ENCODE data around the gene SH3BP5L. TPM values are rescaled to one million over a fixed set of nuclear protein-coding genes. Genes with fewer than 3 reads are reported as not detected.
"Not testable (repeated sequence)": the region's sequence is repeated elsewhere in the genome, so short reads cannot be mapped to it uniquely, and the experiment has no call there.

Gene SH3BP5L
- total RNA-seq, 1 donor from 2014 or later, result 19.8 TPM

DNA sequence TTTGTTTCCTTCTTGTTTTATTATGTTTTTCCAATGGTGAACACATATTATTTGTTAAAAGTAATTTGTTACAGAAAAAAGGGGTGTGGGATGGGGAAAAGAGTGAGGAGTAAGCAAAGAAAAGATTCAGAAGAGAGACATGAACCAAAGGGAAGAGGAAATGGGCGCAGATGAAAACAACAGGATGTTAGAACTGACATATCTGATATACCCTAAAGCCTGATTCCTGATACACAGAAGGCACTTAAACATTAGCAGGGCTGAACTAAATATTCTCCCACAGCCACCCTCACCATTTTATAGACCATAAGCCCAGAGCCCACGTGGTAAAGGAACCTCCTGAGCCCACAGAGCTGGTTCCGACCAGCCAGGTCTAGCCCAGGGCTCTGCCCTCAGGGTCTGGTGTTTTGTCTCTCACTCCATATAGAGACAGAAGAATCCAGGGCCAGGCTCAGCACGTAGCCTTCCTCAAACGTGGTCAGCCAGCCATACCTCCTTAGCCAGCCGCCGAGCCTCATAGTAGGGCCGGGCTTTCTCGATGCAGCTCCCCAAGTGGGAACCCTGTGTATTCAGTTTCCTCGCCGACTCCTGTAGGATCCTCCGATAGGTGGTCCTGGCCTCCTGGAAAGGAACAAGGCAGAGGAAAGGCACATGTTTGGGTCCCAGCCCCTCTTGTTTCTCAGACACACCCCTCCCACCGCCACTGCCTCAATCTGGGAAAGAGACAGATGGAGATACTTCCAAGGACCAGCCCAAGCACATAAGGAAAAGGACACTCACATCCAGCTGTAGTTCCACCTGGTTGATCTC, 9.5 kb downstream of the SH3BP5L start:
- ATAC-seq (ENCODE audit: poor library complexity) (no peak), DNase-seq (no peak)
- intact Hi-C loops (cut with DNase I), result no loop called here

DNA sequence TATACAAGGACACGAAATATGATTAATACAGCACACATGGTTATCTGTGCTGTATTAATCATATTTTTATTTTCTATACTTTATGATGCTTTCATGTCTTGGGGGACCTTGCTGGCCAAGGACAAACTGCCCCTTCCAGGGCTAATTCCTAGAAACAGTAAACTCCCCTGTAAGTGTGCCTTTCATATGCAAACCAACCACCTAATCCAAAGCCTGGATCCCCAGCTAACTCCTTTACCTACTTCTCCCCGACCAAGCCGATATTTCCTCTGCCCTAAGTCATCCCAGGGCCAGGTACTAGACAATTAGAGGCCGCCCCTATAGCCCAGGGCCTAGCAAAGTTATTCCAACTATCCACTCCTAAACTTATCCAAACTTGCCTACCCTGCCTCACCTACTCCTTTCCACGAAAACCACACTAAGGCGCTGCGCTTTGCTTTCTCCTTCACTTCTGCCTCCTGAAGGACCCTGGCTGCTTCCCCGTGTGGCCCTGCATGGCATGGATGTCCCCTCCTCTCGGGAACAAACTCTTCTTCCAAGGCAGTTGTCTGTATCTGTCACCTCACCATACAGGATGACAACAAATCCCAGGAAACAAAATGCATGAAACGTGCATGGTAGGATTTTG, 10.2 kb downstream of the SH3BP5L start:
- no peak for ATAC-seq (ENCODE audit: poor library complexity)
- no peak for DNase-seq
- intact Hi-C loops (cut with DNase I), result no loop called here

DNA sequence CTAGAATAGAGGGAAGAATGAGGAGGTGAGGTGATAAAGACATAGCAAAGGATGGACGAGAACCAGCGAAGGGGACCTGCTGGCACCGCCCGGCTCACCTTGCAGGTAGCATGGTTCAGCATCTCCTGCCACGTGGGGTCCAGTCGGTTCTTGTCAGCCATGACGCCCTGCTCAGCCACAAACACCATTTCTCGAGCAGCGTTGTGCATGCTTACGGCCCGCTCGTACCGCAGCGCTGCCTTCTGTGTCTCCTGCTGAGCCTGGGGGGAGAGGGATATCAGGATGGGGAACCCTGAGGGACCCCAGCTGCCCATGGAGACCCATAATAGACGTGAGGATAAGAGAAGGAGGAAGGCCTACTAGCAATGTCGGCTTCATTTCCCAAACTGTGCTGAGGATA, 11.4 kb downstream of the SH3BP5L start:
- ATAC-seq (ENCODE audit: poor library complexity) (no peak), DNase-seq (no peak)
- intact Hi-C loops (cut with DNase I), result no loop called here

DNA sequence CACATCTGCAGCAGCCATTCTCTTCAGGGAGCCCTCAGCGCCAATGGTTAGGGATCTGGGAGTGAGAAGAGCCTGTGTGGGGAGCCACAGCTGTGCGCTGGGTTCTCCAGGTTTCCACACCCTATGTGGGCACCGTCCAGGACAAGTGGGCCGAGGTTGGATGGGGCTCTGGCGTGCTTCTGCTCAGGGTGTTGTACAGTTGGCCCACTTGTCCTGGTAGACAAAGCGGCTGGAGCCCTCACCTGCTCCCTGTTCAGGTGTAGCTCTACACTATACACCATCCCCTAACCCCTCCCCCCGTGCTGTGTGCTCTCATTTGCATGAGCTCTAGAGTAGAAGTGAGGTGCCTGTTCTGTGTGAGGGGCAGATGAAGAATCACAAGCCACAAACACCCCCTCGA, 12.2 kb downstream of the SH3BP5L start:
- no peak for DNase-seq
- no peak for ATAC-seq (ENCODE audit: poor library complexity)
- intact Hi-C loops (cut with DNase I), result no loop called here

- ATAC-seq (ENCODE audit: poor library complexity) (no peak), DNase-seq (no peak)
- intact Hi-C loops (cut with DNase I), result no loop called here
These were observed 12.8 kb downstream of the SH3BP5L start for GRCh38 chr1:248812736-248813425.

- ATAC-seq (ENCODE audit: poor library complexity) (no peak), DNase-seq (no peak)
- intact Hi-C loops (cut with DNase I), result no loop called here
These were observed 13.9 kb downstream of the SH3BP5L start for GRCh38 chr1:248811514-248812490.

- intact Hi-C loops (cut with DNase I), result no loop called here
- DNase-seq, result peak; percentile 74
- ATAC-seq (ENCODE audit: poor library complexity), result peak; percentile 62
These were observed 14.8 kb downstream of the SH3BP5L start for GRCh38 chr1:248810727-248811513.

GRCh38 chr1:248810000-248810726, 15.6 kb downstream of the SH3BP5L start:
- intact Hi-C loops (cut with DNase I), result no loop called here
- no peak for ATAC-seq (ENCODE audit: poor library complexity)

GRCh38 chr1:248808876-248809275, 16.8 kb downstream of the SH3BP5L start:
- no peak for DNase-seq
- no peak for ATAC-seq (ENCODE audit: poor library complexity)
- intact Hi-C loops (cut with DNase I), result no loop called here

More at GRCh38 chr1:248810000-248810726, 15.6 kb downstream of the SH3BP5L start:
- DNase-seq, result no peak

DNA sequence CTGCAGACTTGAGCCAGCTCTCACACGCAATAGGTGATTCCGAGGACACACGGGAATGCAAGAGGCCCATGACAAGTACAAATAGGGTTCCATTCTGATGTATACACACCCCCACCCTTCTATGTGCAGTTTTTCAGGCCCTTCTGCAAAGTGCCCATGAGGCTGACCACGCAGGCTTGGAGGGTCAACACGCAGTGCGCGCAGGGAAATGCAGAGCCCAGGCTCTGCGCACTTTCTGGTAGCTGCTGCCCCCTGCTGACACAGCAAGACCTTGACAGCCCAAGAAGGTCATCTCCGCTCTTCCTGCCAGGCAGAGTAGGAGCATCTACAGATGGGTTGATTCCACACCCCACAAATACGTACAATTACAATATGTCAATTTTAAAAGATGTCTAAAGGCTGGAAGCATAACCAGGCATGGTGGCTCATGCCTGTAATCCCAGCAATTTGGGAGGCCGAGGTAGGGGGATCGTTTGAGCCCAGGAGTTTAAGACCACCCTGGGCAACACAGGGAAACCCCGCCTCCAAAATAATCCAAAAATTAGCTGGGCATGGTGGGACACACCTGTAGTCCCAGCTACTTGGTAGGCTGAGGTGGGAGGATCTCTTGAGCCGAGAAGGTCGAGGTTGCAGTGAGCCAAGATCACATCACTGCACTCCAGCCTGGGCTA, 18.5 kb downstream of the SH3BP5L start:
- intact Hi-C loops (cut with DNase I), result loop anchor here (2.0 kb wide), 1 partner anchor 184 kb away; no protein-coding TSS in a partner anchor
- DNase-seq (peak; percentile 71), ATAC-seq (ENCODE audit: poor library complexity) (peak; percentile 80)

DNA sequence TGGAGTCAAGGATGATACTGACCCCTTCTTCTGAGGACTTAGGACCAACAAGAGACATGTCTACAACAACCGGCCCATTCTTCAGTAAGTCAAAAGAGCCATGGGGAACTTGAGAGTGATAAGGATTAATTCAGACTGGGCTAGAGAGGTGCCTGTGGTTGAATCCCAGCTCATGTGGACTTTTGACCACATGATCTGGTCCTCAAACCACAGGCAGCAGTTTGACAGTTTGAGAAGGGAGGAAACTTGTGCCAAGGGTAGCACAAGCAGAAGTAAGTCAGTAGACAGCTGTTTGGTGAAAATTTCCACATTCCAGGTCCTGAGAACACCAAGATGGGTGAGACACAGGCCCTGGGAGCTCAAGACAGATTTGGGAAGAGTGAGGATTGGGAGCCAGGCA, 19.8 kb downstream of the SH3BP5L start:
- no peak for DNase-seq
- intact Hi-C loops (cut with DNase I), result loop anchor here (2.0 kb wide), 1 partner anchor 183 kb away; no protein-coding TSS in a partner anchor
- ATAC-seq (ENCODE audit: poor library complexity), result peak; percentile 26

DNA sequence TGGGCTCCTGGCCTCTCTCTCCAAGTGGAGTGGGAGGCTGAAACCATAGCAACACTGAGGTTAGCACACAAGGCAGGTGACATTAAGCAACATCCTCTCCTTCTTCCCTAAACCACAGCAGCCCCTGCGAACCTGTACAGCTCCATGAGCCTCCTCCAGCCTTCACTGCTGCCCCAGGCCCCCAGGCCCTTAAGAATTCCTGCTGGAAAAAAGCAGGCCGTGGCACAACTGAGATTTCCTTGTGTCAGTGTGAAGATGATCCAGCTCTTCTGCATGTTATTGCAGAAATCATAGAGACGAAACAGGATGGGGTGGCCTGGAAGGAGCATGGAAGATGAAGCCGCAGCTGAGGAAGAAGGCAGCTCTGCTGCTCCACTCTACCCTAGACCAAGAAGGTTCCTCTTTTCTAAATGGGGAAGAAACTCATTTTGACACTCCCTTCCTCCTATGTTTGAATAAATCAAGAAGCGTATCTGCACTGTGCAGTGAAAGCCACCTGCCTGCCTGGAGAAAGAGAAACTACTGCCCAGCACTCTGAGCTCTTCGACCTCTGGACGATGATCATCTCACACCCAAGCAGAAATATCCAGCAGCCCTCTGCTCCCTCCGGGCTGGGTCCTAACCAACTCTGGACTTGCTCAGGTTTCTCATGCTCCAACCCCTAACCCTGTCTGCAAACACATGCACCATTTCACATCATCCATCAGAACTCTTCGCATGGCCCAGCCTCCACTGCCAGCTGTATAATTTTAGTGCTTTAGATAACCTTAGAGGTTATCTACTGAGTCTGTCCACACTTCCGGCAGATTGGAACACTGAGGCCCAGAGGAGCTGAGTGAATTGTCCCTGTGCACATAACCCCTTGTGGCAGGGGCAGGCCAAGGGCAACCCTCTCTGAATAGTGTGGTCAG, 20.7 kb downstream of the SH3BP5L start:
- no peak for DNase-seq
- intact Hi-C loops (cut with DNase I), result no loop called here
- peak; percentile 62 for ATAC-seq (ENCODE audit: poor library complexity)

DNA sequence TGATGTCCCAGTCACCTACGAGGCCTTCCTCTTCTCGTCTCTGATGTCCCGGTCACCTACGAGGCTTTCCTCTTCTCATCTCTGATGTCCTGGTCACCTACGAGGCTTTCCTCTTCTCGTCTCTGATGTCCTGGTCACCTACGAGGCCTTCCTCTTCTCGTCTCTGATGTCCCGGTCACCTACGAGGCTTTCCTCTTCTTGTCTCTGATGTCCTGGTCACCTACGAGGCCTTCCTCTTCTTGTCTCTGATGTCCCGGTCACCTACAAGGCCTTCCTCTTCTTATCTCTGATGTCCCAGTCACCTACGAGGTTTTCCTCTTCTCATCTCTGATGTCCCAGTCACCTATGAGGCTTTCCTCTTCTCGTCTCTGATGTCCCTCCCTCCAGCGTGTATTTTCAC, 22.2 kb downstream of the SH3BP5L start:
- ATAC-seq (ENCODE audit: poor library complexity); intact Hi-C loops (cut with DNase I); DNase-seq: not testable (repeated sequence)

DNA sequence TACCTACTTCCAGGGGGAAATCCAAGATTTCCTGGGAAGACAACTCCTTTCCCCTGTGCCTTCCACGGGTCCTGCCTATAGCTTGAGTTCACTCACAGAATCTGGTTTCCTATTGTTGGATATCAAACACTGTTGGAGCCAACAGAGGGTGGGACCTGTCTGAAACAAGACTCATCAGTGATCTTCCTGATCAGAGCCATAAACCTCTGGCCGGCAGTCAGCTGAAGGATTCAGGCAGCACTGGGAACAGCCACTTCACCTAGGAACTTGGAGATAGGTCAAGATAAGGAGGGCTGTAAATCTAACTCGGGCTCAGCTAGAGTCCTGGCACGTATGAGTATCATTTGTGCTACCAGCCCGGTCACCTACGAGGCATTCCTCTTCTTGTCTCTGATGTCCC, 23.3 kb downstream of the SH3BP5L start:
- no peak for DNase-seq
- intact Hi-C loops (cut with DNase I), result no loop called here
- ATAC-seq (ENCODE audit: poor library complexity), result no peak

- intact Hi-C loops (cut with DNase I), result no loop called here
These were observed 25.3 kb downstream of the SH3BP5L start for GRCh38 chr1:248800459-248800858.

DNA sequence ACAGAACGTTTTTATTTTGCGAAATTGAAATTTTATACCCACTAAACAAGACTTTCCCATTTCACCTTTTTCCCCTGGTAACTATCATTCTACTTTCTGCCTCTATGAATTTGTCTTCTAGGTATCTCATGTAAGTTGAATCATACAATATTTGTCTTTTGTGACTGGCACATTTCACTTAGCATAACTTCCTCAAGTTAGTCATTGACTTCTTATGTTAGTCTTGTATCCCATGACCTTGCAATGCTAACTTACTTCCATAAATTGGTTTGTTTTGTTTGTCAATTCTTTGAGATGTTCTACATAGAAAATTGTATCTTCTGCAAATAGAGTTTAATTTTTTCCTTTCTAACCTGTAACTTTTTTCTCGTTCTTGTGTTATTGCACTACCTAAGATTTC, 26.9 kb downstream of the SH3BP5L start:
- DNase-seq (no peak), ATAC-seq (ENCODE audit: poor library complexity) (no peak)
- intact Hi-C loops (cut with DNase I), result no loop called here

More at GRCh38 chr1:248800459-248800858, 25.3 kb downstream of the SH3BP5L start:
- ATAC-seq (ENCODE audit: poor library complexity) (no peak), DNase-seq (no peak)
